ENCODE results near the gene RASA3.
"Not testable (repeated sequence)": the region's sequence is repeated elsewhere in the genome, so short reads cannot be mapped to it uniquely, and the experiment has no call there.

Gene RASA3

DNA sequence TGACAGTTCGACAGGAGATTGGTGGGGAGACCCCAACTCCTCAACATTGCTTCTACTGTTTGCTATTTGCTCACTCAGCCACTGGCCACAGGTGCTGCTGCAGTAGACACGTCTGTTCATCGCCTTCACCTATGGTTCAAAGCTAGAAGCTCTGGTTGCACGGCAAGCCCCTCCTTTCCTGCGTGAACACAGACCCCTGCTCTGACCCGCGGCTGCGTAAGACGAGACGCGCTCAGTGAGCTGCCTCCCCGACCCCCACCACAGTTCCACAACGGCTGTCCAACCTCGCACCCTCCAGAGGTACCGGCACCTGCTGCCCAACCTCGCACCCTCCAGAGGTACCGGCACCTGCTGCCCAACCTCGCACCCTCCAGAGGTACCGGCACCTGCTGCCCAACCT, 6.8 kb downstream of the RASA3 start:
- no peak for DNase-seq

DNA sequence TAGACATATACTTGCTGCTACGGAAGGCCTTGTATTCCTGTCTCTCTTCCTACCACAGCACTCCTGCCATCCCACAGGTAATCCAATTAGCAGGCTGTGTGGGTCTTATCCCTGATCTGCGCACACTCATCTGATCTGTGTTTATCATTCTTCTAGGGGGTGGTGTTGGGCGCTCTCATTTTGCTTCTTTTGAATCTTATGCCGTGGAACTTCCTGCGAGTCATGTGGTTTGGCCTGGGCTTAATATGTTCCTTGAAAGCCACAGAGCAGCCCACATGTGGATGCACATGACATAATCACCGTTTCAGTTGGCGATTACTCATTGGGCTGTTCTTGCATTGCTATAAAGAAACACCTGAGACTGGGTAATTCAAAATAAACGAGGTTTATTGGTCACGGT, 7.5 kb downstream of the RASA3 start:
- DNase-seq, result no peak

DNA sequence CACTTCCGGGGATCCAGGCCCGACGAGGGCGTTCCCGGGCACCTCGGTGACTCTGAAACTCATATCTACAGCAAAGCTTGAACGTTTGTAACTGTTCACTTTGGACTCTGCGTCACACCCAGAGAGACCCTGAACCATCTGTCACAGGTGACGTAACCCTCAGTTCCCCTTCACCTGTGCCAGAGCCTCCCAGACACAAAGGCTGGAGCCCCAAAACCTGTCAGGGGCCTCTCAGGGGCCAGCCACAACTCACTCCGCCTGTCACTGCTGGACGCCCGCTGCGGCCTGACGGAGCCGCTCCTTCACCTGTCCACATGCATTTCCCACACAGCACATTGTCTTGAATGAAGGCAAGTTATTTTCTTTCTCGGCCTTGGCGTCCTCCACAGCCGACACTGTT, 8.0 kb downstream of the RASA3 start:
- DNase-seq, result no peak

DNA sequence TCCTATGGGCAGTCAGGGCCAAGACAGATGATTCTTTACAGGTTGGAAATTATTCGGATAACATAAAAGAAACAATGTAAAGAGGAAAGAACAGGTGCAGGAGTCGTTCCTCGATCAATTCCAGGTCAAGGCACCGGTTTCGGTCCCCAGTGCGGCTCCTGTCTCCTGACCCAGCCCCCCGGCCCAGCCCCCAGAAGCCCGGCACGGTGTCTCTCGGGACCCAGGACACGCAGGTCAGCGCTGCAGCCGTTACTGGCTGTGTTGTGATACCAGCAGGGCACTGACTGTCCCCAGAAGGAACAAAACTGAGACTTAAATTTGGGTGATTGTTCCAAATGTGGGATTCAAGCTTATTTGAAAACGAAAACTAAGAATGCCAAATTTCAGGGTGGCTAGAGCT, 8.5 kb downstream of the RASA3 start:
- DNase-seq, result no peak

DNA sequence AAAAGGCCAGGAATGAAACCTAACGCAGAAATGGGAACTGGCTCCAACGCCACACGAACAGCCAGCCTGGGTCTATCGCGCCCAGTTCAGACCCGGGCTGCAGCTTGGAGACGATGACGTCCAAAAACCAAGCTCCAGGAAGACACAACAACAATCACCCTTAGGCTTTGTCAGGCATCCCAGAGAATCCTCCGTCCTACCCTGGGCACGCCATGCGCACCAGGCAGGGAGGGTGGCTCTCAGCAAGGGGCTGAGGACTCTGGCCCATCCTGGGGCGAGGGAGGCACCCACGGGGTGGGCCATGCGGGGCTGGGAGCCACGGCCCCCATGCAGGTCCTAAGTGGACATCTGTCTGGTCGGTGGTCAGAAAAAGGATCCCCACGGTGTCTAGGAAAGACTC, 9.0 kb downstream of the RASA3 start:
- DNase-seq, result no peak

DNA sequence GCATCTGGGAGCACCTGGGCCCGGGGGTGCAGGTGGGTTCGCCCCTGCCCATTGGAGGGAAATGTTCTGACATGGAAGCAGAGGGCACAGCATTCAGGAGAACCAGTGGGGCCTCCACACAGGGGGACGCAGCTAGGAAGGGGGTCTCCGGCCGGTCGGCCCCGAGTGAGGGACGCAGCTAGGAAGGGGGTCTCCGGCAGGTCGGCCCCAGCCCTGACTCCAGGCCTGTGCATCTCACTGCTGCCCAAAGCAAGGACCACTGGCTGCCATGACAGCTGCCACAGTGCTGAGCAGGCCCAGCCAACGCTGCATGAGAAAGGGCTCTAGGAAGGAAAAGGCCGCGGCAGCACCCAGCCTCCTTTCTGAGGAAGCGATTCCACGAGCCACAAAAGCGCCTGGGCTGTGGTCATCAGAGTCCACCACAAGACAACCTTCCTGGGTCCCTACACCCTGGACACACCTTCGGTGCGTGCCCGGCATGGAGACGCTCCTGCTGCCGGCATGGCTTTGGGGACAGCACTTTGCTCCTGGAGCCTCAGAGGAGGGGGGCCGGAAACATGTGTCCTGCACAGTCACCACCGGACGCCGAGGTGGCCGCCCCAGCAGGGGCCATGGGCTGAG, 9.7 kb downstream of the RASA3 start:
- DNase-seq, result no peak

DNA sequence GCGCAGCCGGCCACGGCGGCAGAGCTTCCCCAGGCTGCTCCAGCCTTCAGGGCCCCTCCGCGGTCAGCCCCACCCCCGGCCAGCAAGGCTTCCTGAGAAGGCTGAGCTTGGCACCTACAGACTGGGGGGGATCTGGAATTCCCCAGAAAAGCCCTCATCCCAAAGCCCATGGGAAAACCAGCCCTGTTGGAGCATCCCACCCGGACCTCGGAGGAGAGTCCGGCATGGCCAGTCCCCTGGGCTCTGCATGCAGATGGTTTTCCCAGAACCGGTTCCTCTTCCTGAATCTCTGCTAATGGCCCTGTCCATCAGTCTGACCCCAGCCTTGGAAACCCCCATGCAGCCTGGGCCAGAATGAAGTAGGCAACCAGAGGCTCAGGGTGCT, 10.3 kb downstream of the RASA3 start:
- no peak for DNase-seq

GRCh38 chr13:114121496-114122126, 10.8 kb downstream of the RASA3 start:
- no peak for DNase-seq

GRCh38 chr13:114121031-114121430, 11.4 kb downstream of the RASA3 start:
- no peak for DNase-seq

DNA sequence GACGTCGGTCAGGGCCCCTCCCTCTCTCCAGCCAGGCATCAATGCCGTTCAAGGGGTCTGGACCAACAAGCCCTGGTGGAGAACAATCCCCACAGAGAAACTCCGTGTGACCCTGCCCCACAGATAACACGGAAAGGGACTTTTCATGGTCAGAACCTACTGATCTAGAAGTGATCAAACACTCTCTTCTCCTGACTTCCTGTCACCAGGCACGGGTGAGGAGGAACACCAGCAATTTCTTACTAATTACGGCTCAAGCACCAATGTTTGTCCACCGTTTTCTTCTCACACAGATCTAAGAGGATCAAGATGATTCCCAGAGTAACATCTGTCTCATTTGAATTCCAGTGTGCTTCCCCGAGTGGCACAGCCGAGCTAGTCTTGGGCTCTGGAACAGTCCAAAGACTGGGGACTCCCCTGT, 11.8 kb downstream of the RASA3 start:
- no peak for DNase-seq

DNA sequence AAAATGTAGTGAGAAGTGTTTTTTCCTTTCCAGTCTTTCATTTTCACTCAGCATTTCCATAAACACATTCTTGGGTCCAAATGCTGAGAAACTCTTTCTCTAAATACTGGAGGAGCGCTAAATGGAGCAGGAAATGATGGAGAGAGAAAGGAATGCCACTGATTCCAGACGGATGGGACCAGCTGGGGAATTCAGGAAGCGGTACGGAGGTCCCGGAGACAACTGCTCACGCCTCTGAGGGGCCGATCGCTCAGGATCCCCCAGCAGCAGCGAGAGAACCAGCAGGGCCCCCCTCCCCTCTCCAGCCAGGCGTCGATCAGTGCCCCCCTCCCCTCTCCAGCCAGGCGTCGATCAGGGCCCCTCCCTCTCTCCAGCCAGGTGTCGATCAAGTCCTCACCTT, 13.2 kb downstream of the RASA3 start:
- DNase-seq, result no peak

DNA sequence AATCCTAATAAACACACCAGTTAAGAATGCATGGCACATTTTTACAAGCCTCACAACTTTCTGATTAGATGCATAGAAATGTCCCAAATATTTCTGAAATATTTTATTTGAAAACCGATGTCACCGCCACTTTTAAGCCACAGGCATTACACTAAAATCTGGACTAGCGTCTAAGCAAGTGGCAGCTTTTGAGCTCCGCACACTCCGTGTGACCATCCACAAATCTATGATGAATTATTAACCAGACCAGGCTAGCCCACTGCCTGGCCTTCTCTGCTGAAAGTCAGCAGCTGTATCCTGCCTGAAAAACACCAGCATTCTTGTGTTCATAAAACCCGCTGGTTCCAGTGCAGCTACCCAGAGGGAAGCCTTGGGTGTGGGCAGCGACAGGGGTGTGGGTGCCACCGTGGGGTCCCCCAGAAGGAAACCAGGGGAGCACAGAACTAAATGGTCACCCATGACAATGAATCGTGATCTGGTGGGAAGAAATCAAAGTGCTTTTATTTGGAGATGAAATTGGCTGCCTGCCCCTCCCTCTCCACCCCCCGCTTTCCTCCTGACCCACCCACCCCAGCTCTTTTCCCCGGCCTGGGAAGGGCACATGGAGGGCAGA, 13.8 kb downstream of the RASA3 start:
- DNase-seq, result no peak

- DNase-seq, result no peak
Observed at GRCh38 chr13:114118086-114118485, 14.3 kb downstream of the RASA3 start.

- DNase-seq, result not testable (repeated sequence)
Observed at GRCh38 chr13:114117341-114117874, 15.0 kb downstream of the RASA3 start.

DNA sequence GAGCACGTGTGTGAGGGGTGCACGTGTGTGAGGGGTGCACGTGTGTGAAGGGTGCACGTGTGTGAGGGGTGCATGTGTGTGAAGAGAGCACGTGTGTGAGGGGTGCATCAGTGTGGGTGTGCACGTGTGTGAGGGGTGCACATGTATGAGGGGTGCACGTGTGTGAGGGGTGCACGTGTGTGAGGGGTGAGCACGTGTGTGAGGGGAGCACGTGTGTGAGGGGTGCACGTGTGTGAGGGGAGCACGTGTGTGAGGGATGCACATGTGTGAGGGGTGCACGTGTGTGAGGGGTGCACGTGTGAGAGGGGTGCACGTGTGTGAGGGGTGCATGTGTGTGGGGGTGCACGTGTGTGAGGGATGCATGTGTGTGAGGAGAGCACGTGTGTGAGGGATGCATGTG, 15.7 kb downstream of the RASA3 start:
- DNase-seq, result no peak

GRCh38 chr13:114115796-114116195, 16.6 kb downstream of the RASA3 start:
- no peak for DNase-seq

GRCh38 chr13:114115191-114115671, 17.2 kb downstream of the RASA3 start:
- DNase-seq, result no peak

DNA sequence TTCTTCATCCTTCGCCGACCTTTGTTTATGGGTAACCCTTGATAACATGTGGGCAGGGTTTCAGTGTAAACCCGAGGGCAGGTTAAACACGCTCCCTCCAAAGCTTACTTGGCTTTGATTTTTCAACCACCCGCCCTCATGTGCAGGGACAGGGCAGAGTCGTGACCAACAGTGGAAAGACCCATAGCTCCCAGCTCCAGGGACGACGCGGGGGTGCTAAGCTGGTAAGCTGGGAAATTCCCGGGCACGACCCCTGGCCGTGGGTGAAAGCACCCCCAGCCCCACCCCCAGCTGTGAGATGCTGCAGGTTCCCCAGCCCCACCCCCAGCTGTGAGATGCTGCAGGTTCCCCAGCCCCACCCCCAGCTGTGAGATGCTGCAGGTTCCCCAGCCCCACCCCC, 17.8 kb downstream of the RASA3 start:
- DNase-seq, result not testable (repeated sequence)

DNA sequence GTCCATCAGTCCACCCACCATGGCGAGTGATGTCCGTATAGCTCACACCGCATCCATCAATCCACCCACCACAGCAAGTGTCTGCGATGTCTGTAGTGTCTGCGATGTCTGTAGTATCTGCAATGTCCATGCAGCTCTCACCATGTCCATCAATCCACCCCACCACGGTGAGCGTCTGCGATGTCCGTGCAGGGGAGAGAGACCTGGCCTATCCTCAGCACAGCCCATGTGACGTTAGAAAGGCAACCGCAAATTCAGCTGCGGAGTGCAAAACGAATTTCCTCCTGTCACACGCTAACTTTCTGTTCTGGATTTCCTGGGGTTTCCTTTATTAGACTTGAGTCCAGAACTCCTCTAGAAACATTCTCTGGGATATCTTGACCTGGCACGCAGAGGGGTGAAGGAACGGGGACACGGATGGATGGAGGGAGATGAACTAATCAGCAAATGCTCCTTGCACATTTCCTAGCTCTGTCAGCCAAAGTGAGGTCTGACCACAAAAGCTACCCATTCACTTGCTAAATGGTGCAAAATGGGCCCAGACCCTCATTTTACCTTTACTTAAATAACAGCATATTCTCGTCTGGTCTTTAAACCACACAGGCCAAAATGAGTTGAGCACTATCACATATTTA, 18.3 kb downstream of the RASA3 start:
- no peak for DNase-seq

- not testable (repeated sequence) for DNase-seq
Observed at GRCh38 chr13:114113395-114113794, 19.0 kb downstream of the RASA3 start.

- no peak for DNase-seq
Observed at GRCh38 chr13:114112826-114113322, 19.5 kb downstream of the RASA3 start.

DNA sequence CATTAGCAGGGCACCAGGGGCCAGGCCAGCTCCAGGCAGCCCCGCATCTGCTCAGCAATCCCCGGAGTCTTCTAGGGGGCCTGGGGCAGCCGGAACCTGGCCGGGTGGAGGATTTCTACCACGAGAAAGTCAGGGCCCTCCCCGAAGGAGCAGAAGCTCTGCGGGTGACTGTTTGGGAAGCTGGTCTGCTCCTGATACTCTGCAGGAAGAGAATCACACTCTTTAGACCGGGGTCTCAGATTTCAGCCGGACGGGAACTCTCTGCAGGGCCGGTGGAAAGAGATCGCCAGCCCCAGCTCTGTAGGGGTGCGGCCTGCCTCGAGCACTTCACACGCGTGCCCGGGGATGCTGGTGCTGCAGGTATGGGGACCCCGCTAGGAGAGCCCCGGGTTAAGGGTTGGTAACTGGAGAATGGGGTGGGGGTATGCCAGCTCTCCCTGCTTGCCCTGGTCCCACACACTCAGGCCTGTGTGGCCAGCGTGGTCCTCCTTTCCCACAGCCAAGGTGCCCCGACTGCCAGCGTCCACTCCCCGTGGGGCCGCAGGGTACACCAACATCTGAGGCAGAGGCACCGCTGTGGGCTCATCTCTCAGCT, 20.1 kb downstream of the RASA3 start:
- no peak for DNase-seq

GRCh38 chr13:114111577-114111976, 20.8 kb downstream of the RASA3 start:
- no peak for DNase-seq

Data from NCI-H2081 (cell line).